ENCODE results near the gene TMPRSS15.

The TMPRSS15 gene

GRCh38 chr21:18349468-18349867, 54.1 kb downstream of the TMPRSS15 start:
- DNase-seq (ENCODE audit: low spot score) = no peak

- no peak for DNase-seq (ENCODE audit: low spot score)
Observed at GRCh38 chr21:18340387-18340942, 63.1 kb downstream of the TMPRSS15 start.

- DNase-seq (ENCODE audit: low spot score) = no peak
Observed at GRCh38 chr21:18335651-18336236, 67.8 kb downstream of the TMPRSS15 start.

- no peak for DNase-seq (ENCODE audit: low spot score)
Observed at GRCh38 chr21:18334066-18334465, 69.5 kb downstream of the TMPRSS15 start.

- DNase-seq (ENCODE audit: low spot score) = no peak
Observed at GRCh38 chr21:18318156-18318555, 85.4 kb downstream of the TMPRSS15 start.

- no peak for DNase-seq (ENCODE audit: low spot score)
Observed at GRCh38 chr21:18298228-18298627, 105.4 kb downstream of the TMPRSS15 start.

GRCh38 chr21:18294100-18294499, 109.5 kb downstream of the TMPRSS15 start:
- DNase-seq (ENCODE audit: low spot score) = no peak

- DNase-seq (ENCODE audit: low spot score) = no peak
Observed at GRCh38 chr21:18289876-18290275, 113.7 kb downstream of the TMPRSS15 start.

GRCh38 chr21:18285379-18285778, 118.2 kb downstream of the TMPRSS15 start:
- no peak for DNase-seq (ENCODE audit: low spot score)

GRCh38 chr21:18275781-18276180, 127.8 kb downstream of the TMPRSS15 start:
- DNase-seq (ENCODE audit: low spot score) = no peak

- no peak for DNase-seq (ENCODE audit: low spot score)
Observed at GRCh38 chr21:18274370-18274769, 129.2 kb downstream of the TMPRSS15 start.

GRCh38 chr21:18273400-18273799, 130.2 kb downstream of the TMPRSS15 start:
- DNase-seq (ENCODE audit: low spot score) = no peak

GRCh38 chr21:18269856-18270255, 133.7 kb downstream of the TMPRSS15 start:
- DNase-seq (ENCODE audit: low spot score) = no peak

GRCh38 chr21:18268906-18269305, 134.7 kb downstream of the TMPRSS15 start:
- no peak for DNase-seq (ENCODE audit: low spot score)

GRCh38 chr21:18267496-18267895, 136.1 kb downstream of the TMPRSS15 start:
- no peak for DNase-seq (ENCODE audit: low spot score)

- DNase-seq (ENCODE audit: low spot score) = no peak
Observed at GRCh38 chr21:18265944-18266343, 137.6 kb downstream of the TMPRSS15 start.

GRCh38 chr21:18253799-18254198, 149.8 kb downstream of the TMPRSS15 start:
- no peak for DNase-seq (ENCODE audit: low spot score)

GRCh38 chr21:18253221-18253620, 150.4 kb downstream of the TMPRSS15 start:
- no peak for DNase-seq (ENCODE audit: low spot score)

- DNase-seq (ENCODE audit: low spot score) = no peak
Observed at GRCh38 chr21:18252680-18253079, 150.9 kb downstream of the TMPRSS15 start.

GRCh38 chr21:18252256-18252655, 151.3 kb downstream of the TMPRSS15 start:
- no peak for DNase-seq (ENCODE audit: low spot score)

GRCh38 chr21:18251065-18251464, 152.5 kb downstream of the TMPRSS15 start:
- no peak for DNase-seq (ENCODE audit: low spot score)

- no peak for DNase-seq (ENCODE audit: low spot score)
Observed at GRCh38 chr21:18249672-18250071, 153.9 kb downstream of the TMPRSS15 start.

GRCh38 chr21:18248171-18248570, 155.4 kb downstream of the TMPRSS15 start:
- DNase-seq (ENCODE audit: low spot score) = no peak

- peak; percentile 5 for DNase-seq (ENCODE audit: low spot score)
Observed at GRCh38 chr21:18245464-18245967, 158.1 kb downstream of the TMPRSS15 start.

Data from HuH-7.5 (cell line).